B cell (primary cell): ENCODE data around the gene TOX2. TPM values are rescaled to one million over a fixed set of nuclear protein-coding genes. Genes with fewer than 3 reads are reported as not detected.

Experiments used
- ATAC-seq: fragments of 200-7000 bp; cut with Tn5 transposase; one replicate; pipeline ENCODE4 v1.10.0; 2021; ENCODE audit warnings: low read depth, mild to moderate bottlenecking, moderate number of reproducible peaks, moderate library complexity
- CTCF ChIA-PET: fragments of 350-600 bp; sonication (Branson Sonifier 250); formaldehyde crosslinking; loops from one replicate; lab custom pipeline; 2021; ENCODE audit warnings: antibody characterized with exemption, inconsistent platforms; lab: Charles Lee
- POLR2A ChIA-PET: fragments of 350-600 bp; sonication (Branson Sonifier 250); formaldehyde crosslinking; loops from one replicate; lab custom pipeline; 2021; ENCODE audit warnings: antibody characterized with exemption; lab: Charles Lee
- DNase-seq: peaks from one replicate; pipeline ENCODE4 v3.0.0; 2013
- H2AFZ ChIP-seq: 2 replicates; pipeline ENCODE4 v1.6.1; 2012; ENCODE audit warnings: mild to moderate bottlenecking, low read depth, low read length; ENCODE audit not compliant: insufficient read depth, poor library complexity, severe bottlenecking
- H3K27ac ChIP-seq, 2 donors: 1 replicate in 1 of 2; 2 replicates in 1 of 2; pipeline ENCODE4 v1.5.1; 2012 to 2013; ENCODE audit warnings: low read length in 2 of 2, mild to moderate bottlenecking in 2 of 2, moderate library complexity in 1 of 2
- H3K27me3 ChIP-seq, 4 experiments: fragments of 200-600 bp in 1 of 4; sonication (generic) in 1 of 4; replicated peaks in 1 of 4; 1 replicate in 2 of 4; 2 replicates in 2 of 4; pipeline versions ENCODE4 v1.6.1 to v1.7.0; 2013 to 2016; ENCODE audit warnings: low read length in 3 of 4, mild to moderate bottlenecking in 2 of 4, mixed read lengths in 1 of 4, moderate library complexity in 1 of 4; ENCODE audit not compliant: insufficient read depth in 4 of 4, control insufficient read depth in 3 of 4; ENCODE audit errors: control extremely low read depth in 1 of 4
- H3K36me3 ChIP-seq, 2 experiments: replicated peaks in 1 of 2; 1 replicate in 1 of 2; 2 replicates in 1 of 2; pipeline versions ENCODE4 v1.6.1 to v1.7.1; 2013; ENCODE audit warnings: low read length in 1 of 2; ENCODE audit not compliant: insufficient read depth in 2 of 2, control insufficient read depth in 1 of 2; ENCODE audit errors: control extremely low read depth in 1 of 2, extremely low read depth in 1 of 2
- H3K4me1 ChIP-seq, 2 donors: fragments of 200-600 bp in 1 of 2; sonication (generic) in 1 of 2; 1 replicate in 1 of 2; 2 replicates in 1 of 2; pipeline versions ENCODE4 v1.5.1 to v1.6.1; 2013 to 2017; ENCODE audit warnings: low read length in 2 of 2; ENCODE audit not compliant: control insufficient read depth in 2 of 2, insufficient read depth in 2 of 2
- H3K4me2 ChIP-seq: replicated peaks from 2 replicates; pipeline ENCODE3; 2012; ENCODE audit warnings: mild to moderate bottlenecking, low read depth, low read length; ENCODE audit not compliant: poor library complexity, severe bottlenecking
- H3K4me3 ChIP-seq, 5 experiments: fragments of 200-600 bp in 1 of 5; sonication (generic) in 1 of 5; 1 replicate in 3 of 5; 2 replicates in 2 of 5; pipeline versions ENCODE4 v1.5.1 to v1.7.0; 2011 to 2016; ENCODE audit warnings: low read length in 4 of 5, mild to moderate bottlenecking in 4 of 5, low read depth in 2 of 5, control low read depth in 1 of 5, moderate library complexity in 1 of 5; ENCODE audit not compliant: insufficient read depth in 1 of 5; ENCODE audit errors: control extremely low read depth in 1 of 5, extremely low read depth in 1 of 5
- H3K79me2 ChIP-seq: fragments of 200-600 bp; sonication (generic); one replicate; pipeline ENCODE4 v1.6.0; 2016; ENCODE audit warnings: low read length; ENCODE audit not compliant: control insufficient read depth, insufficient read depth
- H3K9ac ChIP-seq: fragments of 200-600 bp; sonication (generic); 2 replicates; pipeline ENCODE4 v1.6.1; 2017; ENCODE audit warnings: mild to moderate bottlenecking, low read length, moderate library complexity
- H3K9me3 ChIP-seq, 3 donors: one replicate each; pipeline versions ENCODE4 v1.6.1 to v1.7.1; 2013; ENCODE audit warnings: low read length in 2 of 3; ENCODE audit not compliant: control insufficient read depth in 2 of 3, insufficient read depth in 1 of 3; ENCODE audit errors: control extremely low read depth in 1 of 3
- H4K20me1 ChIP-seq: 2 replicates; pipeline ENCODE4 v1.6.0; 2012; ENCODE audit warnings: mild to moderate bottlenecking, low read length; ENCODE audit not compliant: insufficient read depth, control insufficient read depth, poor library complexity, severe bottlenecking
- H3K27ac Mint-ChIP-seq: one replicate; pipeline ENCODE4 v1.8.0; 2021; ENCODE audit warnings: mixed read lengths
- H3K27me3 Mint-ChIP-seq: one replicate; pipeline ENCODE4 v1.8.0; 2021; ENCODE audit warnings: mixed read lengths
- H3K4me1 Mint-ChIP-seq: one replicate; pipeline ENCODE4 v1.8.0; 2021; ENCODE audit warnings: mixed read lengths
- H3K4me3 Mint-ChIP-seq: one replicate; pipeline ENCODE4 v1.8.0; 2021; ENCODE audit warnings: mixed read lengths
- H3K9me3 Mint-ChIP-seq: one replicate; pipeline ENCODE4 v1.8.0; 2022; ENCODE audit warnings: mixed read lengths; ENCODE audit not compliant: insufficient read depth
- EZH2 ChIP-seq: IDR thresholded peaks from 2 replicates; pipeline ENCODE4 v1.6.1; 2012; ENCODE audit warnings: borderline replicate concordance, low read depth, mild to moderate bottlenecking, moderate library complexity, low read length; ENCODE audit not compliant: insufficient read depth, poor library complexity, severe bottlenecking
- WGBS: methylation state at CpG from one replicate; pipeline ENCODE4 v1.1.5; 2013; ENCODE audit warnings: missing lambda C conversion rate; ENCODE audit not compliant: insufficient coverage; 5-methylcytosine and 5-hydroxymethylcytosine counted together
- intact Hi-C: fragments of 100-400 bp; cut with micrococcal nuclease; formaldehyde crosslinking; loops from one replicate; pipeline ENCODE4 v1.10.0; 2022
- polyA plus RNA-seq: library from polyadenylated mRNA; depleted of rRNA; stranded (reverse); fragments of >200 nt; gene quantifications from 2 replicates; pipeline ENCODE4 v1.2.3, GENCODE V29; 2012
- small RNA-seq: library from RNA; depleted of rRNA; stranded (forward); fragments of <200 nt; gene quantifications from one replicate; pipeline ENCODE3, GENCODE V24; 2012; ENCODE audit warnings: low replicate concordance, low read depth; ENCODE audit not compliant: insufficient read length
- total RNA-seq, 2 donors: library from RNA; stranded (reverse); fragments of 120-200 nt in 1 of 2; gene quantifications; 1 replicate in 1 of 2; 2 replicates in 1 of 2; pipeline versions ENCODE4 v1.2.3 to v1.2.4, GENCODE V29; 2013 to 2022
- TF ChIP-seq, protein P1 (sequence below): fragments of 200-600 bp; IDR thresholded peaks from one replicate; pipeline ENCODE4 v1.8.0; 2022; ENCODE audit warnings: antibody characterized with exemption, mild to moderate bottlenecking

The TOX2 gene
- total and polyA plus RNA-seq, 2 donors (not counting 1 experiment from before 2014, with no cell fraction given) = 1.2 to 4.1 TPM

DNA sequence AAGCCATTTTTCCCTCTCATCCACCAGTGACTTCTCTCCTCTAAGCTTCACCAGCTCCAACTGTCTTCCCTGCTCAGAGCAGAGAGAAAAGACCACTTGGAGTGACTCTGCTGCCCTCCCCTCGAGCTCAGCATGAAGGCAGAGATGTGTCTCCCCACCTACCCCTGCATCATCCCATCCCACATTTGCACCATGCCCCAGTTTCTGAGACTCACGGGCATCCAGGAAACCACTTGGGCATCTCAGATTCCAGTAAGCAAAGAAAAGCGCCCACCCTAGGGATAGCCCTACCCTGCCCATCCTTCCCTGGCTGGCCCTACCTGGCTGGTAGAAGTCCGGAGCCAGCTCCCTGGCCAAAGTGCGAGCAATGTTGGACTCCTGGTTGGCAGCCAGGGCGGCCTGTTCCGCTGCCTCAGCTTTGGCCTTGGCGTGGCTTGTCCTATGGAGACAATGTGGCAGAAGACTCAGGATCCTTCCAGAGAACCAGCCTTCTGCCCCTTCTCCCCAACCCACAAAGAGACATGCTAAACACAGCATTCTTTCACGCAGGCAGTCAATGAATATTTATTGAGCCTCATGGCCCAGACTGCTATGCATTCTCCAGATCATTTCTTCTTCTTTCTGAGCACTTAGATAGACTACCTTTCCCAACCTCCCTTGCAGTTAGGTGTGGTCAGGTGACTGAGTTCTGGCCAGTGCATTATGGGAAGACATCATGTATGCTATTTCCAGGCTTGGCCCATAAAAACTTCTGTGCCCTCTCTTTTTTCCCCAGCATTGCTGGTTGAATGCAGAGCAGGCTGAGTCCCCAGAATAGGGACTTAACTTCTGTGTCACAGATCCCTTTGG lies 203.8 kb downstream of the TOX2 start:
- Histone ChIP-seq H3K36me3 (no peaks in the 10 kb centered on the region), H3K27me3 (peaks cover 0 to 20% (median 5%) of the 10 kb centered on the region in 4 experiments), H3K27ac (no peak overlapping the region), H3K4me3 (no peak overlapping the region), H3K9ac (no peak overlapping the region), H3K9me3 (no peaks in the 10 kb centered on the region), H3K4me1 (no peaks in the 10 kb centered on the region), H4K20me1 (no peaks in the 10 kb centered on the region), H2AFZ (no peak overlapping the region), H3K4me2 (no peak overlapping the region), H3K79me2 (no peaks in the 10 kb centered on the region)
- no peak for DNase-seq
- peaks cover 51% of the 10 kb centered on the region for H3K27me3 Mint-ChIP-seq
- CTCF ChIA-PET = interaction anchor here (1.1 to 7.8 kb wide), 6 partner anchors 13 to 367 kb away, joined by 3 to 78 read pairs (median 8); partner anchors contain the start of gene FITM2
- no peaks in the 10 kb centered on the region for H3K9me3 Mint-ChIP-seq
- 89% methylated on average over 9 of the region's 9 CpGs for WGBS
- no peak overlapping the region for H3K27ac Mint-ChIP-seq
- no peak for ATAC-seq
- POLR2A ChIA-PET = no interaction called here
- peaks cover 3% of the 10 kb centered on the region for H3K4me1 Mint-ChIP-seq
- no peak overlapping the region for H3K4me3 Mint-ChIP-seq
- intact Hi-C loops = loop anchor here (5.0 kb wide), 1 partner anchor 749 kb away; no protein-coding TSS in a partner anchor
- TF ChIP-seq, protein P1, sequence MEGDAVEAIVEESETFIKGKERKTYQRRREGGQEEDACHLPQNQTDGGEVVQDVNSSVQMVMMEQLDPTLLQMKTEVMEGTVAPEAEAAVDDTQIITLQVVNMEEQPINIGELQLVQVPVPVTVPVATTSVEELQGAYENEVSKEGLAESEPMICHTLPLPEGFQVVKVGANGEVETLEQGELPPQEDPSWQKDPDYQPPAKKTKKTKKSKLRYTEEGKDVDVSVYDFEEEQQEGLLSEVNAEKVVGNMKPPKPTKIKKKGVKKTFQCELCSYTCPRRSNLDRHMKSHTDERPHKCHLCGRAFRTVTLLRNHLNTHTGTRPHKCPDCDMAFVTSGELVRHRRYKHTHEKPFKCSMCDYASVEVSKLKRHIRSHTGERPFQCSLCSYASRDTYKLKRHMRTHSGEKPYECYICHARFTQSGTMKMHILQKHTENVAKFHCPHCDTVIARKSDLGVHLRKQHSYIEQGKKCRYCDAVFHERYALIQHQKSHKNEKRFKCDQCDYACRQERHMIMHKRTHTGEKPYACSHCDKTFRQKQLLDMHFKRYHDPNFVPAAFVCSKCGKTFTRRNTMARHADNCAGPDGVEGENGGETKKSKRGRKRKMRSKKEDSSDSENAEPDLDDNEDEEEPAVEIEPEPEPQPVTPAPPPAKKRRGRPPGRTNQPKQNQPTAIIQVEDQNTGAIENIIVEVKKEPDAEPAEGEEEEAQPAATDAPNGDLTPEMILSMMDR = no peak
- no peak for TF ChIP-seq EZH2

Small RNA genes within 50 kb of the gene (small RNA-seq; reads per million reads assigned to genes)
- gene RN7SL443P = not detected

Other genes with a start within 250 kb of the TOX2 start
- 35.8 and 37.9 TPM in 2 replicates for gene MYBL2, start 247.7 kb upstream of the TOX2 start, total RNA-seq
- 2.7 and 5.2 TPM in 2 replicates for gene MYBL2, start 247.7 kb upstream of the TOX2 start, polyA plus RNA-seq
- 0.84 TPM in 1 of 2 replicates, not detected in the other for gene GTSF1L, start 187.8 kb upstream of the TOX2 start, total RNA-seq
- gene GTSF1L, start 187.8 kb upstream of the TOX2 start, polyA plus RNA-seq = 0.68 and 1.5 TPM in 2 replicates